HEK293 (cell line): Measurements from ENCODE around the gene PROK1.

Experiments
- YY1 ChIP-seq: fragments of 450-650 bp; formaldehyde crosslinking; IDR thresholded peaks from 2 replicates; pipeline ENCODE4 v1.5.1; 2018; ENCODE audit warnings: missing biosample characterization, missing genetic modification characterization
- ZBTB10 ChIP-seq: fragments of 450-650 bp; formaldehyde crosslinking; IDR thresholded peaks from 2 replicates; pipeline ENCODE4 v1.5.1; 2016; ENCODE audit warnings: missing biosample characterization, missing genetic modification characterization
- ZNF169 ChIP-seq: fragments of 450-650 bp; formaldehyde crosslinking; IDR thresholded peaks from 2 replicates; pipeline ENCODE4 v1.5.1; 2016; ENCODE audit warnings: missing biosample characterization, missing genetic modification characterization
- ZNF416 ChIP-seq: fragments of 450-650 bp; formaldehyde crosslinking; IDR thresholded peaks from 2 replicates; pipeline ENCODE4 v1.5.1; 2016; ENCODE audit warnings: missing biosample characterization, missing genetic modification characterization

GRCh38 chr1:110457206-110457605, 6.3 kb downstream of the PROK1 start:
- TF ChIP-seq YY1 (tag by site-specific recombination) (no peak), ZBTB10 (tag by site-specific recombination) (no peak), ZNF169 (tag by site-specific recombination) (no peak), ZNF416 (no peak)
